Measurements from ENCODE around the gene MPEG1.
A peak's percentile ranks its signal among the peaks of the same experiment; 100 is the strongest.

MPEG1 gene

DNA sequence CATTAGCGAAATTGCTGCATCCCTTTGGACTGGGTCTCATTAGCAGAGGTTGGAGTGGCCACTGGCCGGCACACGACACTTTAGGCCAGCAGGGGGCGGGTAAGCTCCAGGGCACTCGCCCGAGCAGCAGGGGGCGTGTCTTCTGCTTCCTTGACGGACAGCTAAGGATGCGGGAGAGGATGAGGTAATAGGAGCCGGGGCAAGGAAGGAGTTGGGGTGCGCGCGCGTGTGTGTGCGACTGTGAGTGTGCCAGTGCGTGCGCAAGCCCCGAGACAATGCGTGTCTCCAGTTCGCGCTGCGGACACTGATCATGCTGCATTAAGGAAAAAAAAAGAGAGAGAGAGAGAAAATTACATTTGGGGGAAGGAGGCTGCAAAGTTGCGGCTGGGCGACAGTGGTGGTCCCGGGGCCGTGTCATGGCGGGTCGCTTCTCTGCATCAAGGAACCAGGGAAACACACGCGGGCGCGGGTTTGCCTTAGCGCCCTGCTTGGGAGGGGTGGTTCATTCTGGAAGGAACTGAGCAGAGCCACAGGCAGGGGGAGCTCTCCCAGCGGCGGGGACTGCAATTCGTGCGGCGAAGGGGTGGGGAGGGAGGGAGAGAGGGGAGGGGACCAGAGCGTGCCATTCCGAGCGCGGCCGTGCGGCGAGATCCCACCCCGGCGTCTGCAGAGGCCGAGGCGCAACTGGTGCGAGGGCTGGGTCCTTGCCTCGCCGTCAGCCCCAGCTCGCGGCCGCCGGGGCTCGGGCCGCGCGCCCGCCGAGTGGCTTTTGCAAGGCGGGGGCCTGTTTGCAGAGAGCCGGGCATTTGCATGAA is 41.0 kb downstream of the MPEG1 start, which contains the start of gene DTX4:
TSS of gene DTX4 (plus strand) at position 625 of the 815 bp plus-strand sequence. CDS start 464 bp downstream, outside the sequence.
- DNase-seq (ENCODE audit: low read depth in 2 of 2), result peak; percentile 68 to 77

DNA sequence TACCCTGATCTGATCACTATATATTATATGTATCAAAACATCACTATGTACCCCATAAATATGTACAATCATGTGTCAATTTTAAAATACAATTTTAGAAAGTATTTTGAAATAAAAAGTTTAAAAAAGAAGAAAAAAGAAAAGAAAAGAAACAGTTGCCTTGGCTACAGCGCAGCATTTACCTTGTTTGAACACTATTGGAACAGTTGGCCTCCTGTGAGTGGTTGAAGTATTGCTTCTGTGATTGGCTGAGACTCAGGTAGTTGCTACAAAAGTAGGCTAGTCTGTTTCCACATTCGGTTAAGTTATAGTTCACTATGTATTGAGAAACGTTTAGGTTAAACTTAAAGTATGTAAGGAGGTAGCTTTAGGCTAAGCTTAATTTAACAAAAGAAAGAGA is 48.7 kb downstream of the MPEG1 start:
- no peak for DNase-seq (ENCODE audit: low read depth in 2 of 2)

Measured in stimulated activated CD8-positive, alpha-beta memory T cell treated with anti-CD3 and anti-CD28 coated beads, Interleukin-15, amount 100 ng/mL, for 4 hours (primary cell).